Measurements from ENCODE around the gene NOP58. TPM values are rescaled to one million over a fixed set of nuclear protein-coding genes. Genes with fewer than 3 reads are reported as not detected.
A peak's percentile ranks its signal among the peaks of the same experiment; 100 is the strongest.

Gene NOP58
- total and polyA plus RNA-seq, 2 of the 4 experiments (the other 2 are of a cell fraction) = 45.3 to 54.0 TPM

DNA sequence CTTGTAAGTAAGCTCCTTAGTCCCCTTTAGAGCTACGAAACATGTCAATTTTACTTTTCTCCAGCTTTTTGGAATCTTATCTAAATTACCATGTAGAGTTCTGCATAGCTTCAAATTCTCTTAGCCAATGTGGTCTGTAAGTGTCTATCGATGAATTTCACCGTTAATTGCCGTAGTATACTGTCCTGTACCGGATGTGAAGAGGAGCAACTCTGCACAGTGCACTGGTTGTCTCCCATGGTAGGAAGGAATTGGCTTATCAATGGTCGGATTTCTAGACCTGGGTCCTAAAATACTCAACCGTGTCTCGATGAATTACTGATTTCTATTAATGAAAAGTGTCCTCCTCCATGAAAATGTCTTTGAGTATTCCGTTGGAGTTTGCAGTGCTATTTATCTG lies 1.9 kb downstream of the NOP58 start:
- H2AFZ ChIP-seq (replicated peaks; ENCODE audit: low read length, poor library complexity) = no peak overlapping the region
- no peaks in the 10 kb centered on the region for H3K27me3 ChIP-seq (ENCODE audit: control insufficient read depth, insufficient read depth, low read length)
- peak overlapping the region; percentile 93 for H3K4me3 ChIP-seq (ENCODE audit: insufficient read depth, low read depth, low read length)
- POLR2A ChIA-PET (ENCODE audit: unreplicated experiment) = no interaction called here
- no TSS peak for BruUV-seq (replicated peaks)
- 0 out of 2 replicates have a peak, but pooled peaks have one; percentile 9 for ATAC-seq (ENCODE audit: low read depth)
- H3K9me3 ChIP-seq (ENCODE audit: control insufficient read depth, insufficient read depth, low read length) = no peaks in the 10 kb centered on the region
- in situ Hi-C loops (cut with MboI; ENCODE audit: low sequenced_read_pairs) = no loop called here
- CTCF ChIA-PET = interaction anchor here (0.9 kb wide), 1 partner anchor 27 kb away, joined by 4 read pairs; no protein-coding TSS in a partner anchor
- H2BK15ac ChIP-seq (ENCODE audit: low read depth, low read length) = no peak overlapping the region
- H3K4ac ChIP-seq (ENCODE audit: low read depth, low read length) = no peak overlapping the region
- H3K79me1 ChIP-seq (ENCODE audit: low read depth in 1 of 2, low read length in 2 of 2) = peaks cover 0 to 8% of the 10 kb centered on the region in 2 experiments; a peak in 2 of 4 replicates
- WGBS, 2 experiments (ENCODE audit: extremely low coverage in 2 of 2, insufficient read length in 1 of 2) = 40% methylated on average over 1 of the region's 9 CpGs; no CpG with 5 or more reads in 1 of the 2 experiments
- H3K23ac ChIP-seq (ENCODE audit: low read depth, low read length) = peak overlapping the region; percentile 3; the same call in 1 of the 2 replicates
- H3K18ac ChIP-seq (ENCODE audit: low read depth, low read length) = no peak overlapping the region
- H3K56ac ChIP-seq (ENCODE audit: extremely low read depth, insufficient read depth, low read length) = no peak overlapping the region
- H4K20me1 ChIP-seq (ENCODE audit: insufficient read depth, low read length) = peaks cover 59% of the 10 kb centered on the region
- DNase-seq = no peak
- H3K4me1 ChIP-seq (ENCODE audit: control insufficient read depth, insufficient read depth, low read length) = peaks cover 2% of the 10 kb centered on the region
- H3K27ac ChIP-seq (ENCODE audit: insufficient read depth, low read length) = no peak overlapping the region
- no peak overlapping the region for H2BK5ac ChIP-seq (ENCODE audit: low read depth, low read length, poor library complexity, severe bottlenecking)
- H2BK20ac ChIP-seq (ENCODE audit: low read depth, low read length) = no peak overlapping the region
- peak overlapping the region; percentile 35 for H3K9ac ChIP-seq (ENCODE audit: low read depth, low read length)
- peak overlapping the region; percentile 14; the same call in 1 of the 2 replicates for H3K14ac ChIP-seq (replicated peaks; ENCODE audit: low read depth, low read length)
- no peak overlapping the region for H4K91ac ChIP-seq (ENCODE audit: insufficient read depth, low read depth, low read length)
- H3K36me3 ChIP-seq (ENCODE audit: control insufficient read depth, insufficient read depth, low read length) = no peaks in the 10 kb centered on the region
- no peak overlapping the region for H4K5ac ChIP-seq (ENCODE audit: low read depth, low read length)
- H2AK9ac ChIP-seq (replicated peaks; ENCODE audit: low read depth, low read length, poor library complexity) = no peak overlapping the region
- no peak overlapping the region for H2BK120ac ChIP-seq (ENCODE audit: low read depth, low read length)
- TF ChIP-seq, protein P1, sequence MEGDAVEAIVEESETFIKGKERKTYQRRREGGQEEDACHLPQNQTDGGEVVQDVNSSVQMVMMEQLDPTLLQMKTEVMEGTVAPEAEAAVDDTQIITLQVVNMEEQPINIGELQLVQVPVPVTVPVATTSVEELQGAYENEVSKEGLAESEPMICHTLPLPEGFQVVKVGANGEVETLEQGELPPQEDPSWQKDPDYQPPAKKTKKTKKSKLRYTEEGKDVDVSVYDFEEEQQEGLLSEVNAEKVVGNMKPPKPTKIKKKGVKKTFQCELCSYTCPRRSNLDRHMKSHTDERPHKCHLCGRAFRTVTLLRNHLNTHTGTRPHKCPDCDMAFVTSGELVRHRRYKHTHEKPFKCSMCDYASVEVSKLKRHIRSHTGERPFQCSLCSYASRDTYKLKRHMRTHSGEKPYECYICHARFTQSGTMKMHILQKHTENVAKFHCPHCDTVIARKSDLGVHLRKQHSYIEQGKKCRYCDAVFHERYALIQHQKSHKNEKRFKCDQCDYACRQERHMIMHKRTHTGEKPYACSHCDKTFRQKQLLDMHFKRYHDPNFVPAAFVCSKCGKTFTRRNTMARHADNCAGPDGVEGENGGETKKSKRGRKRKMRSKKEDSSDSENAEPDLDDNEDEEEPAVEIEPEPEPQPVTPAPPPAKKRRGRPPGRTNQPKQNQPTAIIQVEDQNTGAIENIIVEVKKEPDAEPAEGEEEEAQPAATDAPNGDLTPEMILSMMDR (conservative IDR thresholded peaks at IDR 0.05; ENCODE audit: low read depth, low read length) = no peak
- TF ChIP-seq BHLHE40 (IDR thresholded peaks at IDR 0.05; ENCODE audit: low read depth, low read length) (no peak), RCOR1 (IDR thresholded peaks at IDR 0.05; ENCODE audit: insufficient replicate concordance, low read length) (no peak), MAFK (IDR thresholded peaks at IDR 0.05; ENCODE audit: low read depth, low read length) (no peak), NFE2L2 (IDR thresholded peaks at IDR 0.05; ENCODE audit: low read depth, low read length) (no peak), RAD21 (IDR thresholded peaks at IDR 0.05; ENCODE audit: low read length) (no peak)
- H4K8ac ChIP-seq (ENCODE audit: low read depth in 2 of 2, low read length in 2 of 2) = no peak overlapping the region
- H3K4me2 ChIP-seq (ENCODE audit: low read depth, low read length) = peak overlapping the region; percentile 99
- peaks cover 6% of the 10 kb centered on the region; the same call in 1 of the 2 replicates for H3K9me1 ChIP-seq (ENCODE audit: insufficient read depth, low read length)
- intact Hi-C loops (cut with micrococcal nuclease) = loop anchor here (2.0 to 5.0 kb wide), 3 partner anchors 23 to 470 kb away; no protein-coding TSS in a partner anchor
- H2AK5ac ChIP-seq (ENCODE audit: low read depth, low read length) = no peak overlapping the region
- dilution Hi-C loops (cut with HindIII; ENCODE audit: low sequenced_read_pairs, unreplicated experiment) = no loop called here

Measured in IMR-90 (cell line).